ENCODE results near the gene ABTB1.
A peak's percentile ranks its signal among the peaks of the same experiment; 100 is the strongest.

ABTB1 gene

GRCh38 chr3:127672429-127673190, at the start of gene ABTB1:
Gene ABTB1 (plus strand): TSS chr3:127672952. CDS start chr3:127673026, 74 bp downstream.
- peak; percentile 87 for DNase-seq

GRCh38 chr3:127624063-127624462, 48.7 kb upstream of the ABTB1 start:
- DNase-seq = no peak

GRCh38 chr3:127625821-127626220, 46.9 kb upstream of the ABTB1 start:
- no peak for DNase-seq

- no peak for DNase-seq
Measured at GRCh38 chr3:127628426-127628787, 44.3 kb upstream of the ABTB1 start.

- peak; percentile 65 for DNase-seq
Measured at GRCh38 chr3:127628788-127629466, 43.8 kb upstream of the ABTB1 start, which contains the start of gene PODXL2. Gene PODXL2 (plus strand): TSS chr3:127629185. CDS start chr3:127629220, 35 bp downstream.

GRCh38 chr3:127629467-127630403, 43.0 kb upstream of the ABTB1 start:
- DNase-seq = no peak

GRCh38 chr3:127630811-127631714, 41.7 kb upstream of the ABTB1 start:
- no peak for DNase-seq

GRCh38 chr3:127632035-127632820, 40.5 kb upstream of the ABTB1 start:
- no peak for DNase-seq

GRCh38 chr3:127634653-127635052, 38.1 kb upstream of the ABTB1 start:
- DNase-seq = no peak

- DNase-seq = no peak
Measured at GRCh38 chr3:127637546-127637945, 35.2 kb upstream of the ABTB1 start.

GRCh38 chr3:127637971-127638370, 34.8 kb upstream of the ABTB1 start:
- no peak for DNase-seq

- no peak for DNase-seq
Measured at GRCh38 chr3:127639173-127640041, 33.3 kb upstream of the ABTB1 start.

- DNase-seq = no peak
Measured at GRCh38 chr3:127640042-127640355, 32.8 kb upstream of the ABTB1 start.

- DNase-seq = no peak
Measured at GRCh38 chr3:127644641-127645370, 27.9 kb upstream of the ABTB1 start.

- DNase-seq = no peak
Measured at GRCh38 chr3:127645371-127646015, 27.3 kb upstream of the ABTB1 start.

GRCh38 chr3:127646501-127647046, 26.2 kb upstream of the ABTB1 start:
- no peak for DNase-seq

- no peak for DNase-seq
Measured at GRCh38 chr3:127647166-127647844, 25.4 kb upstream of the ABTB1 start.

- DNase-seq = no peak
Measured at GRCh38 chr3:127647845-127648204, 24.9 kb upstream of the ABTB1 start.
